ENCODE measurements around the gene AOC2.
A peak's percentile ranks its signal among the peaks of the same experiment; 100 is the strongest.

AOC2 gene

DNA sequence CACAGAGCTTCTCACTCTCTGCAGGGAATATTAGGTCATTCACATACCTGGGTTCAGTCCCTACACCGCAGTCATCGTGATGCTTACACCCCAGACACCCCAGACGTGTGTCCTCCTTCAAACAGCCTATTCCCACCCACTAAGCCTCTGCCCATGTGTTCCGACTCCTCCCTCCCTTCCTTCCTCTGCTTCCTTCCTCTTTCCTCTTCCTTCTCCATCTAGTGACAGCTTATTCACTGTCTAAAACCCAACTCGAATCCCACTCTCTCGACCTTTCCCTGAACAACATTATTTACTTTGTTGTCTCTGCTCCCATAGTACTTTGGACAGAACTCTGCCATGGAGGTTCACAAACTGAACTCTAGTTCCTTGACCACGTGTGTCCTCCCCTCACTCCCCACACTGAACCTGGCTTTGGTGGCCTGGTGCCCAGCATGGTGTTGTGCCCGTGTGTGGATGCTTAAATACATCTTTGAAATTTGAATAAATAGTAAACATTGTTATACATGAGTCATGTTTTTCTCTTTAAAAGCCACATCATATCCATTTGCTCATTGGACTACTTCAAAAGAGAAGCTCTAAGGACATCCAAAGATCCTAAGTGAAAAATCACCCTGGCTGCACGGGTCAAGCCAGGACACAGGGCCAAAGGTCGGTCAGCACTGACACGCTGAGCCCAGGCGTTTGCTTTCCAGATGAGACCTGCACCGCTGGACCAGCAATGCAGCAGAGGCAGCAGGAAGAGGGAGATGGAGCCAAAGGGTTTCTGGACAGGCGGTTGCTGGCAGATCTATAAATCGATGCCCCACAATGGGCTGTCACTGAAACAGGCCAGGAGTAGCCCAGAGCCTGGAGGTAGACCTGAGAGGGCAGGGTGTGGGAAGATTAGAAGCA is 42.1 kb downstream of the AOC2 start:
- Histone ChIP-seq H3K9me3 (ENCODE audit: control insufficient read depth, low read length) (no peaks in the 10 kb centered on the region), H3K27ac (no peak overlapping the region), H2AFZ (no peak overlapping the region), H3K4me2 (ENCODE audit: low read length) (no peak overlapping the region), H3K27me3 (ENCODE audit: control insufficient read depth, insufficient read depth, low read length) (no peaks in the 10 kb centered on the region), H3K9ac (no peak overlapping the region), H3K36me3 (ENCODE audit: control insufficient read depth, insufficient read depth, low read length) (no peaks in the 10 kb centered on the region), H3K79me2 (no peaks in the 10 kb centered on the region), H3K4me3 (ENCODE audit: low read depth, low read length) (no peak overlapping the region), H3K4me1 (no peaks in the 10 kb centered on the region)
- TF ChIP-seq, protein P1, sequence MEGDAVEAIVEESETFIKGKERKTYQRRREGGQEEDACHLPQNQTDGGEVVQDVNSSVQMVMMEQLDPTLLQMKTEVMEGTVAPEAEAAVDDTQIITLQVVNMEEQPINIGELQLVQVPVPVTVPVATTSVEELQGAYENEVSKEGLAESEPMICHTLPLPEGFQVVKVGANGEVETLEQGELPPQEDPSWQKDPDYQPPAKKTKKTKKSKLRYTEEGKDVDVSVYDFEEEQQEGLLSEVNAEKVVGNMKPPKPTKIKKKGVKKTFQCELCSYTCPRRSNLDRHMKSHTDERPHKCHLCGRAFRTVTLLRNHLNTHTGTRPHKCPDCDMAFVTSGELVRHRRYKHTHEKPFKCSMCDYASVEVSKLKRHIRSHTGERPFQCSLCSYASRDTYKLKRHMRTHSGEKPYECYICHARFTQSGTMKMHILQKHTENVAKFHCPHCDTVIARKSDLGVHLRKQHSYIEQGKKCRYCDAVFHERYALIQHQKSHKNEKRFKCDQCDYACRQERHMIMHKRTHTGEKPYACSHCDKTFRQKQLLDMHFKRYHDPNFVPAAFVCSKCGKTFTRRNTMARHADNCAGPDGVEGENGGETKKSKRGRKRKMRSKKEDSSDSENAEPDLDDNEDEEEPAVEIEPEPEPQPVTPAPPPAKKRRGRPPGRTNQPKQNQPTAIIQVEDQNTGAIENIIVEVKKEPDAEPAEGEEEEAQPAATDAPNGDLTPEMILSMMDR (IDR thresholded peaks at IDR 0.05): no peak

GRCh38 chr17:42889809-42890208 is 45.4 kb downstream of the AOC2 start:
- H3K27ac ChIP-seq: no peak overlapping the region
- no peaks in the 10 kb centered on the region for H3K36me3 ChIP-seq (ENCODE audit: control insufficient read depth, insufficient read depth, low read length)
- H3K79me2 ChIP-seq: no peaks in the 10 kb centered on the region
- no peaks in the 10 kb centered on the region for H3K4me1 ChIP-seq
- no peak overlapping the region for H3K4me3 ChIP-seq (ENCODE audit: low read depth, low read length)
- H3K9me3 ChIP-seq (ENCODE audit: control insufficient read depth, low read length): no peaks in the 10 kb centered on the region
- no peaks in the 10 kb centered on the region for H3K27me3 ChIP-seq (ENCODE audit: control insufficient read depth, insufficient read depth, low read length)
- no peak overlapping the region for H3K4me2 ChIP-seq (ENCODE audit: low read length)
- no peak overlapping the region for H2AFZ ChIP-seq
- TF ChIP-seq, protein P1 (IDR thresholded peaks at IDR 0.05): no peak
- no peak overlapping the region for H3K9ac ChIP-seq

DNA sequence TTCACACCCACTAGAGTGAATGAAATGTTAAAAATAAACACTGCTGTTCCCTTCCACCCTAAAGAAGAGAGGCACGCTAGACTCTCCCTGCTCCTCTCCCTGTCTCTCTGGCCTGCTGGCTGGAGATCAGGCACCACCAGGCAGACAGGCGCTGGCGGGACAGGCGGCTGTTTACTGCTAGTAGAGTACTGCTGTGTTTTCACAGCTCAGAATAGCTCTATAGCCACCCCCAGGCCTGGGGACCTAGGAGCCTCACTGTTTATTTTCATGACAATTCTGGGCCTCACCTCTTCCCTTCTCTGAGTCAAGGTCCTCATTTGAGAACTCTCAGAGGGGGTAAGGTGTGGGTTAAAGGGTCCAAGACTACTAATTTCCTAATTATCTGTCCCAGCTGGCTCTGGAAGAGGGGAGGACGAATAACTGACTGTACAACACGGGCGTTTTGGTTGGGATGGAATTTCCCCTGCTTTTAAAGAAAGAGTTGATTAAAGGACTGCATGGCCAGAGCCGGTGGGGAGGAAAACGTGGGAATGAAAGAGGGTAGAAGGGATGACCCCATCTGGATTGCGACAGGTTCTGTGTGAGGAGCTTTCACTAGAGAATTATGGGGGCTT is 47.3 kb downstream of the AOC2 start:
- Histone ChIP-seq H3K4me3 (ENCODE audit: low read depth, low read length) (no peak overlapping the region), H3K4me2 (ENCODE audit: low read length) (no peak overlapping the region), H3K4me1 (no peaks in the 10 kb centered on the region), H3K9ac (no peak overlapping the region), H3K79me2 (no peaks in the 10 kb centered on the region), H3K27me3 (ENCODE audit: control insufficient read depth, insufficient read depth, low read length) (no peaks in the 10 kb centered on the region), H3K36me3 (ENCODE audit: control insufficient read depth, insufficient read depth, low read length) (no peaks in the 10 kb centered on the region), H3K9me3 (ENCODE audit: control insufficient read depth, low read length) (no peaks in the 10 kb centered on the region), H3K27ac (peak overlapping the region; percentile 44), H2AFZ (peak overlapping the region; percentile 50)
- TF ChIP-seq, protein P1 (IDR thresholded peaks at IDR 0.05): no peak

- Histone ChIP-seq H3K4me1 (no peaks in the 10 kb centered on the region), H3K27me3 (ENCODE audit: control insufficient read depth, insufficient read depth, low read length) (no peaks in the 10 kb centered on the region), H3K36me3 (ENCODE audit: control insufficient read depth, insufficient read depth, low read length) (no peaks in the 10 kb centered on the region), H2AFZ (peak overlapping the region; percentile 58), H3K9ac (no peak overlapping the region), H3K4me3 (ENCODE audit: low read depth, low read length) (no peak overlapping the region), H3K9me3 (ENCODE audit: control insufficient read depth, low read length) (no peaks in the 10 kb centered on the region), H3K27ac (no peak overlapping the region), H3K79me2 (no peaks in the 10 kb centered on the region), H3K4me2 (ENCODE audit: low read length) (no peak overlapping the region)
- TF ChIP-seq, protein P1 (IDR thresholded peaks at IDR 0.05): no peak
Measured at GRCh38 chr17:42893359-42893758, 49.0 kb downstream of the AOC2 start.

All from parathyroid adenoma (tissue), 2 donors.